ENCODE measurements around the gene ZNF445.

DNA sequence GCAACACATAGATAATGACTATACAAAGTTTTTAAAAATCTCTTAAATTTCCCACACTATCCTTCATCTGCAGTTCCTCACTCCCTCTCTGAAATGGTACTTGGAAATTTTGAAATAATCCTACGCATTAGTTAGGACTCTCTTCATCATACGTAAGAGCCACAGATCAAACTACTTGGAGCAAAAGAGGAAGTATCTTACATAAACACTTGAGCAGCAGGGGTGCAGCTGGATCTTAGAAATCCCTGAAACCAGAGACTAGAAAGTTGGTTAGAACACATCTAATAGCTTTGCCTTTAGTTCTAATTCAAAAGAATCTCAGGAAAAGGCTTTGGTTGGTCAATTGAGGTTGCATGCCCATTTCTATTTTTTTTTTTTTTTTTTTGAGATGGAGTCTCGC is 38.8 kb upstream of the ZNF445 start:
- TF ChIP-seq, protein P1, sequence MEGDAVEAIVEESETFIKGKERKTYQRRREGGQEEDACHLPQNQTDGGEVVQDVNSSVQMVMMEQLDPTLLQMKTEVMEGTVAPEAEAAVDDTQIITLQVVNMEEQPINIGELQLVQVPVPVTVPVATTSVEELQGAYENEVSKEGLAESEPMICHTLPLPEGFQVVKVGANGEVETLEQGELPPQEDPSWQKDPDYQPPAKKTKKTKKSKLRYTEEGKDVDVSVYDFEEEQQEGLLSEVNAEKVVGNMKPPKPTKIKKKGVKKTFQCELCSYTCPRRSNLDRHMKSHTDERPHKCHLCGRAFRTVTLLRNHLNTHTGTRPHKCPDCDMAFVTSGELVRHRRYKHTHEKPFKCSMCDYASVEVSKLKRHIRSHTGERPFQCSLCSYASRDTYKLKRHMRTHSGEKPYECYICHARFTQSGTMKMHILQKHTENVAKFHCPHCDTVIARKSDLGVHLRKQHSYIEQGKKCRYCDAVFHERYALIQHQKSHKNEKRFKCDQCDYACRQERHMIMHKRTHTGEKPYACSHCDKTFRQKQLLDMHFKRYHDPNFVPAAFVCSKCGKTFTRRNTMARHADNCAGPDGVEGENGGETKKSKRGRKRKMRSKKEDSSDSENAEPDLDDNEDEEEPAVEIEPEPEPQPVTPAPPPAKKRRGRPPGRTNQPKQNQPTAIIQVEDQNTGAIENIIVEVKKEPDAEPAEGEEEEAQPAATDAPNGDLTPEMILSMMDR (IDR thresholded peaks at IDR 0.05), result no peak
- TF ChIP-seq POLR2A (IDR thresholded peaks at IDR 0.05), result no peak

Measured in uterus (tissue), 2 donors.